ENCODE results near the gene TNFRSF12A. TPM values are rescaled to one million over a fixed set of nuclear protein-coding genes. Genes with fewer than 3 reads are reported as not detected.

TNFRSF12A gene
- total RNA-seq, 2 donors from 2014 or later = 36.8 to 280 TPM

GRCh38 chr16:2996298-2996697 lies 23.9 kb upstream of the TNFRSF12A start:
- Histone ChIP-seq H3K27ac (no peak overlapping the region), H3K27me3 (no peaks in the 10 kb centered on the region), H3K9me3 (no peaks in the 10 kb centered on the region), H3K4me3 (no peak overlapping the region), H3K36me3 (no peaks in the 10 kb centered on the region), H3K4me1 (no peaks in the 10 kb centered on the region)
- no peak for DNase-seq (ENCODE audit: low spot score)
- TF ChIP-seq CTCF (IDR thresholded peaks at IDR 0.05) = no peak

- Histone ChIP-seq H3K4me3 (no peak overlapping the region), H3K36me3 (no peaks in the 10 kb centered on the region), H3K4me1 (peaks cover 0 to 3% of the 10 kb centered on the region in 2 donors), H3K27me3 (no peaks in the 10 kb centered on the region), H3K27ac (no peak overlapping the region), H3K9me3 (no peaks in the 10 kb centered on the region)
- no peak for TF ChIP-seq CTCF (IDR thresholded peaks at IDR 0.05)
- no peak for DNase-seq (ENCODE audit: low spot score)
These were observed 20.2 kb upstream of the TNFRSF12A start for GRCh38 chr16:2999929-3000328.

- no peaks in the 10 kb centered on the region for H3K27me3 ChIP-seq
- DNase-seq (ENCODE audit: low spot score) = no peak
- no peaks in the 10 kb centered on the region for H3K36me3 ChIP-seq
- no peak for TF ChIP-seq CTCF (IDR thresholded peaks at IDR 0.05)
- H3K27ac ChIP-seq = no peak overlapping the region
- no peak overlapping the region for H3K4me3 ChIP-seq
- H3K4me1 ChIP-seq = peaks cover 0 to 5% of the 10 kb centered on the region in 2 donors
- H3K9me3 ChIP-seq = no peaks in the 10 kb centered on the region
These were observed 19.6 kb upstream of the TNFRSF12A start for GRCh38 chr16:3000540-3000939.

- H3K36me3 ChIP-seq = no peaks in the 10 kb centered on the region
- H3K27me3 ChIP-seq = peaks cover 0 to 6% of the 10 kb centered on the region in 2 donors
- no peak for DNase-seq (ENCODE audit: low spot score)
- peaks cover 0 to 5% of the 10 kb centered on the region in 2 donors for H3K4me1 ChIP-seq
- H3K9me3 ChIP-seq = no peaks in the 10 kb centered on the region
- H3K4me3 ChIP-seq = no peak overlapping the region
- no peak overlapping the region for H3K27ac ChIP-seq
- no peak for TF ChIP-seq CTCF (IDR thresholded peaks at IDR 0.05)
These were observed 18.9 kb upstream of the TNFRSF12A start for GRCh38 chr16:3001316-3001715.

GRCh38 chr16:3003582-3004270 lies 16.4 kb upstream of the TNFRSF12A start:
- H3K27ac ChIP-seq = no peak overlapping the region
- peak; percentile 16 to 76 for TF ChIP-seq CTCF (IDR thresholded peaks at IDR 0.05)
- DNase-seq (ENCODE audit: low spot score) = peak; percentile 96
- H3K9me3 ChIP-seq = no peaks in the 10 kb centered on the region
- H3K4me1 ChIP-seq = peaks cover 0 to 5% of the 10 kb centered on the region in 2 donors
- H3K4me3 ChIP-seq = peak overlapping the region in 1 of 2 donors; percentile 27
- no peaks in the 10 kb centered on the region for H3K36me3 ChIP-seq
- peaks cover 0 to 13% of the 10 kb centered on the region in 2 donors for H3K27me3 ChIP-seq

GRCh38 chr16:3004319-3004718 lies 15.8 kb upstream of the TNFRSF12A start:
- Histone ChIP-seq H3K9me3 (no peaks in the 10 kb centered on the region), H3K27me3 (peaks cover 0 to 16% of the 10 kb centered on the region in 2 donors), H3K4me3 (peak overlapping the region in 1 of 2 donors; percentile 27), H3K36me3 (no peaks in the 10 kb centered on the region), H3K27ac (no peak overlapping the region), H3K4me1 (peaks cover 0 to 5% of the 10 kb centered on the region in 2 donors)
- DNase-seq (ENCODE audit: low spot score) = no peak
- TF ChIP-seq CTCF (IDR thresholded peaks at IDR 0.05) = no peak

Data from right atrium auricular region (tissue), 2 donors.